ENCODE results near the gene NOTCH4. TPM values are rescaled to one million over a fixed set of nuclear protein-coding genes. Genes with fewer than 3 reads are reported as not detected.

The NOTCH4 gene
- total and polyA plus RNA-seq, 9 of the 15 experiments (the other 6 are each of a cell fraction or from before 2014, with no cell fraction given), result 0.24 to 4.3 (median 1.7) TPM

DNA sequence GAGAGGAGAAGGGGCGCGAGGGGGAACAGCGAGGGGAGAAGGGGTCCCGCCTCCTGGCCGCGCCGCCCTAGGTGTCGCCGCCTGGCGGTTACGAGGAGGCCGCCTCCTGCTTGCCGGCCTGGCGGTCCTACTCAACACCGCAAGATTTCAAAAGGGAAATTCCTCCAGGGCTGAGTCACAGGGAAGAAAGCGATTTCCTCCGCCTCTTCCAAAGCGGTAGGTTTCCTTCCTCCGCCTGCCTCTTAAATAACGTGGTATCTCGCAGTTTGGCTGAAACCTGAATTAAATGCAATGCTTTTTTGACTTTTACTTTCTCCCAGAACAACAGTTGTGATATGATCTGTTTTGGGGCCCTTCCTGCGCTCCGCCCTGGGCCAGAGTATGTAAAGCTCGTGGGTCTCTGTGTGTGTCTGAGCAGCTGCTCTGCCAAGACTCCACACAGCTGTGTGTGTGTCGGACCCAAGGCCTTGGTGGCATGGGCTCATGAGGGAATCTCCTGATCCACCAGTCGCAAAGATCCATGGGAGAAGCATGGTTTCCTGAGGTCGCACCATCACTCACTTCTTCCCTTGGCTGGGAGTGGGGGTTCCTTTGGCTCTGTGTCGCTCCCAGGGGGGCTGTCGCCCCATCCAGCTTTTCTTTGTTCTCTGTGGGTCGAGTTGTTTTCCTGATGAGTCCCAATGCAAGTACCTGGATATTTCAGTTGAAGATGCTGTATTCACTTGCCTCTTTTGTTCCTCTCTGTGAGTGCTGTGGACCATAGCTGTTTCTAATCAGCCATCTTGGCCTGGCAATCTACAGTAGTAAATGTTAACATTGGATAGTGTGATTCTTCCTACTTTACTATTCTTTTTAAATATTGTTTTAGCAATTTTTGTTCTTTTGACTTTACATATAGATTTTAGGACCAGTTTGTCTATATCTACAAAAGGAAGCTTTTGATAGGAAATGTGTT is 31.6 kb upstream of the NOTCH4 start (continued):
- TF ChIP-seq, protein P1, sequence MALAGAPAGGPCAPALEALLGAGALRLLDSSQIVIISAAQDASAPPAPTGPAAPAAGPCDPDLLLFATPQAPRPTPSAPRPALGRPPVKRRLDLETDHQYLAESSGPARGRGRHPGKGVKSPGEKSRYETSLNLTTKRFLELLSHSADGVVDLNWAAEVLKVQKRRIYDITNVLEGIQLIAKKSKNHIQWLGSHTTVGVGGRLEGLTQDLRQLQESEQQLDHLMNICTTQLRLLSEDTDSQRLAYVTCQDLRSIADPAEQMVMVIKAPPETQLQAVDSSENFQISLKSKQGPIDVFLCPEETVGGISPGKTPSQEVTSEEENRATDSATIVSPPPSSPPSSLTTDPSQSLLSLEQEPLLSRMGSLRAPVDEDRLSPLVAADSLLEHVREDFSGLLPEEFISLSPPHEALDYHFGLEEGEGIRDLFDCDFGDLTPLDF (CRISPR knock-in tag; IDR thresholded peaks at IDR 0.05), result no peak
- TF ChIP-seq, protein P2, sequence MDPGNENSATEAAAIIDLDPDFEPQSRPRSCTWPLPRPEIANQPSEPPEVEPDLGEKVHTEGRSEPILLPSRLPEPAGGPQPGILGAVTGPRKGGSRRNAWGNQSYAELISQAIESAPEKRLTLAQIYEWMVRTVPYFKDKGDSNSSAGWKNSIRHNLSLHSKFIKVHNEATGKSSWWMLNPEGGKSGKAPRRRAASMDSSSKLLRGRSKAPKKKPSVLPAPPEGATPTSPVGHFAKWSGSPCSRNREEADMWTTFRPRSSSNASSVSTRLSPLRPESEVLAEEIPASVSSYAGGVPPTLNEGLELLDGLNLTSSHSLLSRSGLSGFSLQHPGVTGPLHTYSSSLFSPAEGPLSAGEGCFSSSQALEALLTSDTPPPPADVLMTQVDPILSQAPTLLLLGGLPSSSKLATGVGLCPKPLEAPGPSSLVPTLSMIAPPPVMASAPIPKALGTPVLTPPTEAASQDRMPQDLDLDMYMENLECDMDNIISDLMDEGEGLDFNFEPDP (CRISPR knock-in tag; IDR thresholded peaks at IDR 0.05), result no peak
- TF ChIP-seq, protein P3, sequence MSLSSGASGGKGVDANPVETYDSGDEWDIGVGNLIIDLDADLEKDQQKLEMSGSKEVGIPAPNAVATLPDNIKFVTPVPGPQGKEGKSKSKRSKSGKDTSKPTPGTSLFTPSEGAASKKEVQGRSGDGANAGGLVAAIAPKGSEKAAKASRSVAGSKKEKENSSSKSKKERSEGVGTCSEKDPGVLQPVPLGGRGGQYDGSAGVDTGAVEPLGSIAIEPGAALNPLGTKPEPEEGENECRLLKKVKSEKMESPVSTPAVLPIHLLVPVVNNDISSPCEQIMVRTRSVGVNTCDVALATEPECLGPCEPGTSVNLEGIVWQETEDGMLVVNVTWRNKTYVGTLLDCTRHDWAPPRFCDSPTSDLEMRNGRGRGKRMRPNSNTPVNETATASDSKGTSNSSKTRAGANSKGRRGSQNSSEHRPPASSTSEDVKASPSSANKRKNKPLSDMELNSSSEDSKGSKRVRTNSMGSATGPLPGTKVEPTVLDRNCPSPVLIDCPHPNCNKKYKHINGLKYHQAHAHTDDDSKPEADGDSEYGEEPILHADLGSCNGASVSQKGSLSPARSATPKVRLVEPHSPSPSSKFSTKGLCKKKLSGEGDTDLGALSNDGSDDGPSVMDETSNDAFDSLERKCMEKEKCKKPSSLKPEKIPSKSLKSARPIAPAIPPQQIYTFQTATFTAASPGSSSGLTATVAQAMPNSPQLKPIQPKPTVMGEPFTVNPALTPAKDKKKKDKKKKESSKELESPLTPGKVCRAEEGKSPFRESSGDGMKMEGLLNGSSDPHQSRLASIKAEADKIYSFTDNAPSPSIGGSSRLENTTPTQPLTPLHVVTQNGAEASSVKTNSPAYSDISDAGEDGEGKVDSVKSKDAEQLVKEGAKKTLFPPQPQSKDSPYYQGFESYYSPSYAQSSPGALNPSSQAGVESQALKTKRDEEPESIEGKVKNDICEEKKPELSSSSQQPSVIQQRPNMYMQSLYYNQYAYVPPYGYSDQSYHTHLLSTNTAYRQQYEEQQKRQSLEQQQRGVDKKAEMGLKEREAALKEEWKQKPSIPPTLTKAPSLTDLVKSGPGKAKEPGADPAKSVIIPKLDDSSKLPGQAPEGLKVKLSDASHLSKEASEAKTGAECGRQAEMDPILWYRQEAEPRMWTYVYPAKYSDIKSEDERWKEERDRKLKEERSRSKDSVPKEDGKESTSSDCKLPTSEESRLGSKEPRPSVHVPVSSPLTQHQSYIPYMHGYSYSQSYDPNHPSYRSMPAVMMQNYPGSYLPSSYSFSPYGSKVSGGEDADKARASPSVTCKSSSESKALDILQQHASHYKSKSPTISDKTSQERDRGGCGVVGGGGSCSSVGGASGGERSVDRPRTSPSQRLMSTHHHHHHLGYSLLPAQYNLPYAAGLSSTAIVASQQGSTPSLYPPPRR (CRISPR knock-in tag; IDR thresholded peaks at IDR 0.05; ENCODE audit: borderline replicate concordance), result 0 out of 2 replicates have a peak, but pooled peaks have one; percentile 44
- TF ChIP-seq NFE2 (IDR thresholded peaks at IDR 0.05; ENCODE audit: low read depth) (peak; percentile 40), RCOR1 (IDR thresholded peaks at IDR 0.05; ENCODE audit: borderline replicate concordance in 1 of 2, low read depth in 2 of 2, low read length in 2 of 2) (peak in 1 of 2 experiments; percentile 21; a peak in 1 of 4 replicates), DPF2 (IDR thresholded peaks at IDR 0.05) (peak; percentile 80), ETV5 (CRISPR knock-in tag; IDR thresholded peaks at IDR 0.05; ENCODE audit: low read depth) (0 out of 2 replicates have a peak, but pooled peaks have one; percentile 43), CBX3 (IDR thresholded peaks at IDR 0.05; ENCODE audit: borderline replicate concordance in 1 of 2, low read length in 2 of 2) (peak in 1 of 2 experiments; percentile 48; a peak in 1 of 3 replicates), ZBTB9 (CRISPR knock-in tag; IDR thresholded peaks at IDR 0.05) (peak; percentile 70; the same call in 1 of the 2 replicates), JUNB (CRISPR knock-in tag; conservative IDR thresholded peaks at IDR 0.05) (no peak), CHD4 (IDR thresholded peaks at IDR 0.05; ENCODE audit: insufficient read depth, insufficient replicate concordance, low read depth, low read length, poor library complexity, severe bottlenecking) (peak; percentile 9), TEAD1 (CRISPR knock-in tag; IDR thresholded peaks at IDR 0.05) (peak; percentile 88 to 99), HCFC1 (IDR thresholded peaks at IDR 0.05; ENCODE audit: low read depth, low read length) (peak; percentile 32), ZNF239 (CRISPR knock-in tag; IDR thresholded peaks at IDR 0.05) (peak; percentile 11; the same call in 1 of the 2 replicates), MAZ (CRISPR knock-in tag; conservative IDR thresholded peaks at IDR 0.05 in 1 of 2, IDR thresholded peaks at IDR 0.05 in 1 of 2) (peak in 1 of 2 experiments; percentile 55; a peak in 1 of 4 replicates)

Data from K562 (cell line).